Stimulated activated CD4-positive, alpha-beta T cell treated with anti-CD3 and anti-CD28 coated beads, TNF-alpha, amount 100 ng/mL, for 4 hours (primary cell): ENCODE measurements around the gene COQ10B.

ENCODE experiments used
- DNase-seq, 3 experiments: peaks; one replicate each; pipeline ENCODE4 v3.0.0-alpha.2; 2020; ENCODE audit warnings: low read depth in 3 of 3

Gene COQ10B

DNA sequence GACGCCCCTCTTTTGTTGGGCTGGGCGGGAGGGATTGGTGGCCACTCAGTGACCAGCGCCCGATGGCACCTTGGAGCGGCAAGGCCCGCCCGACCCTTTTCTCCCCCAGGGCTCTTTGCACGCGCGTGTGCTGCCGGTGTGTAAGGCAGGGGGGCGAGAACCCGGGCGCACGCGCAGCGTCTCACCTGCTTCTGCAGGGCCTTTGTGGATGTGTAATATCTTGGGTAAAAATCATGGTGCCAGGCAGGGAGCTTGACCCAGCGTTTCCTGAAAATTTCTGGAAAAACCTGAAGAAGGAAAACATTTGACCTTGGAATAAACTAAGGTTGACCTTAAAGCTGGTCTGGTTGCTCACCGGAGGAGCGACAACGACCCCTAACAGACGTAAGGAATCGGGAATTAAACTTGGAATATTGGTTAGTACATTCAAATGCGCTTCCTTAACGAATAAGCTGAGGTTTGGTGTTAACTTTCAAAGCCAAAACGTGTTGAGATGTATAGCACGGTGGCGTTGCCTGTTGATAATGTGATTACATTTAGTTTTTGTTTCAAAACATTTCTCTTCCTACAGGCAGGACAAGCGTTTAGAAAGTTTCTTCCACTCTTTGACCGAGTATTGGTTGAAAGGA lies 47.3 kb downstream of the COQ10B start:
- no peak for DNase-seq

DNA sequence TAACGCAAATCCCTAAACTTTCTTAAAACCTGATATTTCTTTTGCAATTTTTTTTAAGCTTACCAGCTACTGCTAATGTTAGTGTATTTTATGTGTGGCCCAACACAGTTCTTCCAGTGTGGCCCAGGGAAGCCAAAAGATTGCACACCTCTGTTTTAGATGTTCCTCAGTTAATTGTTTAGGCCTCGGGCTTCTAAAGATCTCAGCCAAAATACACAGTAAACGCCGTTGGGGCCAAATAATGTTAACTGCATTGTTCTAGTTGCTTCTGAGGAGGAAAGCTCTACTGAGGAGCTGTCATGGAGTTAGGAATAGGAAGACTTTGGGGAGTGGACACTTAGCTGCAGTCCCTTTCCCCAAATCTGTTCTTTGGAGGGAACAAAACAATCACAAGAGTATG lies 48.8 kb downstream of the COQ10B start:
- DNase-seq = no peak

GRCh38 chr2:197502685-197503084 lies 49.3 kb downstream of the COQ10B start:
- no peak for DNase-seq

- DNase-seq = no peak
Measured at GRCh38 chr2:197504000-197504399, 50.6 kb downstream of the COQ10B start.

GRCh38 chr2:197504512-197504911 lies 51.2 kb downstream of the COQ10B start:
- no peak for DNase-seq

DNA sequence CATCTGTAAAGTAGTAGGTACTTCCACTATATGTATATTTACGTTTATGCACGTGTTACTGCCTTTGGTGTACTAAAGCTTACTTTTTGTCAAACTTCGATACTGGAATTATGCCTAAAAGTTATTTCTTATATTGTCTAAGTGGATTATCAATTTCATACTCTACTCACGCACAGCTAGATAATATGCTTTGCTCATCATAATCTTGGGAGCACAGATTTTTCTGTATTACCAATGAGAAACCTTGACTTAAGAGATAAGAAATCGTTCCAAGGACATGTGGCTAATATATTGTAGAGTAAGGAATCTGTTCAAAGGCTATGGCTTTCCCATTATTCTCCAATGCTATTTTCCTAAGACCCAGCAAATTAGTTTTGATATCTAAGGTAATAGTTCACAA lies 53.3 kb downstream of the COQ10B start:
- DNase-seq = no peak

DNA sequence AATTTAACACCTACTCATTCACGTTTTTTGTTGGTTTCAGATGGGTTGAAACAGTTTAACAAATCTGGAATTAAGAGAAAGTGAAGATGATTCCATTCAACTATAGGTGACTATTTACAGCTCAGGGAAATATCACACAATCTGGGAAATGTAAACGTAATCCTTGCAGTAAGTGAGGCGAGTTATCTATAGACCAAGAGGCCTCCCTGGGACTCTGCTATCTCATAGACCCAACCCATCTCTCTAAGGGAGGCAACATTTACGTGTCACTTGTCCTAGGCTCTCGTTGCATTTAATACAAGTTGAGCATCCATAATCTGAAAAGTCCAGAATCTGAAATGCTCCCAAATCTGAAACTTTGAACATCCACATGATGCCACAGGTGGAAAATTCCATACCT lies 60.6 kb downstream of the COQ10B start:
- no peak for DNase-seq

DNA sequence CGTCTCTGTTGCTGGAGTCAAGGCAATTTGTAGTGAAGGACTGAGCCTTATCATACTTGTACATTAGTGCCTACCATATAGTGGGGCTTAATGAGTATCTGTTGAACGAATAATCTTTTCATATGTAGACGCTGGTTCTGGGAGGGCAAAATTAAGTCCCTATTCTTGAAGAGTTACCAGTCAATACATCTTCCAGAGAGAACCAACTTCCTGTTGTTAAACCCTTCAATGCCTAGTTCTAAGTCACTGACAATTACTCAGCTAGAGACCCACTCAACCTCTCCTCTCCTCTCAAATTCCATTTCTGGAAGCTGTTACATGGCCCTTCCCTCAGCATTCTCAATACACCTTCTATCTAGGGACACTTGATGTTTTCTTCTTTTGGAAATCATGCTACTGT lies 61.4 kb downstream of the COQ10B start:
- DNase-seq = no peak

DNA sequence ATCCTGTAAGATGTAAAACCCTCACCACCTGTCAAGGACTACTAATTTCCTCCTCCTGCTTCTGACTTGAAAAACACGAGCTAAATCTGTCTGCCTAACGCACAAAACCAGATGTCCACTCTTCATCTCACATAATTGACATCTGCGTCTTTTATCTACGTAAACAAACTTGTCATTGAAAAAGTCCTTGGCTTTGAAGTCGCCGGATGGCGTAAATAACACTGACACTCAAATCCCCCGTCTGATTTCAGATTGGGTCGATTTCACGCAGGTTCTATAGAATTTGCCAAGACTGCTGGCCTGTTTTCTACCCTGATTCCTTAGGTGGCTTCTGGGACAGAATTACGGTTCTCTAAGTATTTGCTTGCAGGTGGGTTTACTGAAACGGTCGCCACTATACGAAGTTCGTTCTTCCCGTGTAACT lies 62.0 kb downstream of the COQ10B start:
- DNase-seq = peak in 1 of 3 experiments; percentile 1

GRCh38 chr2:197515739-197516392 lies 62.5 kb downstream of the COQ10B start, which contains the start of gene MOB4:
MOB4 (plus strand) TSS chr2:197516066; CDS start chr2:197516087, 21 bp downstream.
- DNase-seq = peak; percentile 83 to 87 (median 84)

GRCh38 chr2:197516393-197516761 lies 63.0 kb downstream of the COQ10B start:
- peak in 1 of 3 experiments; percentile 5 for DNase-seq

- no peak for DNase-seq
Measured at GRCh38 chr2:197517150-197517549, 63.8 kb downstream of the COQ10B start.
